Measurements from ENCODE around the gene COMMD6. TPM values are rescaled to one million over a fixed set of nuclear protein-coding genes. Genes with fewer than 3 reads are reported as not detected.

Gene COMMD6
- total and polyA plus RNA-seq, 2 experiments from 2014 or later: 79.3 to 364 TPM

DNA sequence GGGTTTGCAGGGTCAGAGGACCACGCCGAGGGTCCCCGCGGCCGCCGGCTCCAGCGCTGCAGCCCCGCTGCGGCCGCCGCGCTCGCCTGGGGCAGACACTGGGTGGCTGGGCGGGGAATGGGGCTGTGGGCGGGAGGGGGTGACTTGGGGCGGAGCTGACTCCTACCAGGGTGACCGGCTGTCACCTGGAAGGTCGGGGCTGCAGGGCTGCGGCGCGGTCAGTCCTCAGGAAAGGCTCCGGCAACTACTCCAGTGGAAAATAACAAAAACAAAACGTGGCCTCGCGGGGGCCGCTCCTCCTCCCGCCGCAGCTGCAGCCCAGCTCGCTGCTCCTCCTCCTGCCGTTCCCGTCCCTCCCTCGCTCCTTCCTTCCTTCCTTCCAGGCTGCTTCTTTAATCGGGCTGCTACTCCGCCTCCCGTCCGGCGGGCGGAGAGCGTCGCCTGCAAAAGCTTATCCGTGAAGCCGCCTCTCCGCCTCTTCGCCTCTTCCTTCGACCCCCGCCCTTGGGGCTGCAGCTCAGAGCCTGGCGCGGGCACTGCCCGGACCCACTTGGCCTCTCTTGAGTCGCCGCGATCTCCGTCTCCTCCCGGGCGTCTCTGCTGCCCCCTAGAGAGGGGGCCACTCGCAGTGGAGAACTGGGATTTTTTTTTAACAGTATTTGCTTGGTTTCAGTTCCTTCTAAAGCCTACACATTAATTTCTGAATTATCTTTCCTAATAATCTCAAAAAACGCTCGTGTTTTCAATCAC, 55.4 kb downstream of the COMMD6 start, which contains the start of gene TBC1D4:
TSS of gene TBC1D4 (minus strand) at position 100 of the 750 bp plus-strand sequence. CDS start 402 bp downstream, outside the sequence.
- H3K9me3 ChIP-seq (ENCODE audit: low read depth): no peaks in the 10 kb centered on the region
- DNase-seq: peak; percentile 94
- peaks cover 30% of the 10 kb centered on the region for H3K79me2 ChIP-seq (ENCODE audit: insufficient read depth)
- H3K4me1 ChIP-seq (ENCODE audit: insufficient read depth): peaks cover 18% of the 10 kb centered on the region
- H3K27ac ChIP-seq: peak within 1 kb of the TSS; percentile 47
- H3K4me3 ChIP-seq: peak within 1 kb of the TSS; percentile 84
- TF ChIP-seq EZH2phosphoT487 (IDR thresholded peaks at IDR 0.05; ENCODE audit: insufficient read depth, low read depth) (no peak), EZH2 (IDR thresholded peaks at IDR 0.05; ENCODE audit: insufficient read depth, poor library complexity, severe bottlenecking) (no peak)
- in situ Hi-C loops (cut with MboI): no loop called here
- 1% methylated on average over 26 to 45 of the region's 58 CpGs for WGBS, 2 experiments (ENCODE audit: low coverage in 1 of 2, low lambda C conversion rate in 2 of 2, missing lambda C conversion rate in 2 of 2)
- no peaks in the 10 kb centered on the region for H4K20me1 ChIP-seq (ENCODE audit: insufficient read depth)
- H3K9ac ChIP-seq: peak within 1 kb of the TSS; percentile 76
- peak within 1 kb of the TSS; percentile 85 for H3K4me2 ChIP-seq (ENCODE audit: unreplicated experiment)
- no peaks in the 10 kb centered on the region for H3K36me3 ChIP-seq (ENCODE audit: low read depth)
- peaks cover 24% of the 10 kb centered on the region; the same call in 1 of the 2 replicates for H3F3A ChIP-seq (ENCODE audit: insufficient read depth)
- H3K9me2 ChIP-seq (ENCODE audit: insufficient read depth): no peaks in the 10 kb centered on the region
- peak within 1 kb of the TSS; percentile 89 for H2AFZ ChIP-seq
- no peaks in the 10 kb centered on the region for H3K27me3 ChIP-seq (replicated peaks; ENCODE audit: insufficient read depth)

DNA sequence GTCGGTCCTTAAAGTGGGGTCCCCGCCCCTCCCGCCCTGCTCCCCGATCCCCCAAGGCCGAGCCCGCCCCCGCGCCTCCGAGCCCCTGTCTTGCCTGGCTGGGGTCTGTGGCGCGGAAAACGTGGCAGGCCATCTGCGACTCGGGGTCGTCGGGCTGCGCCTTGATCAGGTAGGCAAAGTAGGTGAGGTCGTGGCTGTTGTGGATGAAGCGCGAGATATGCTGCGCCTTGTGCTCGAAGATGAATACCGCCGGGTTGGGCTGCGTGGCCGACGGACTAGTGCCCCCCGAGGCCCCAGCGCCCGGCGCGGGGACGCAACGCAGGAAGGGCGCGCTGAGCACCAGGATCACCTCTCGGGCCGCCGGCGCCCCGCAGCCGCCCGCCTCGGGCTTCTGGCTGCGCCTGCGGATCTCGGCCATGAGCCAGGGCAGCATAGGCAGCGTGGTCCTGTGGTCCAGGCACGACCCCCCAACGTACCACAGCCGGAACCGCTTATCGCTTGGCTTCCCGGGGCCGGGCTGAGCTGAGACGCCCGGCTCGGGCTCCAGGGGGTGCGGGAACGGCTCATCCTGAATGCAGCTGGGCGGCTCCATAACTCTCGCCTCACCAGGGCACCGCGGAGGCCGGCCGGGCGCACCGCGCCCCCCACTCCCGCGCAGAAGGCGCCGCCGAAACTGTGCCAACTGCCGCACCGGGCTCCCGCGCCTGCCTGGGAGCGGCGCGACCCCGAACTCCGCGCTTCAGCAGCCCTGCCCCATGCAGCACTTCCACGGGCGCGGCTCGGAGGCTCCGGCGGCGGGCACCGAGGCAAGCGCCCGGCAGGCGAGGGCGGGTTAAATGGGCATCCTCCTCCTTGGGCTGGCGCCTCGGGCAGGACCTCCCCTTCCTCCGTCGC, 56.2 kb downstream of the COMMD6 start:
- peak overlapping the region; percentile 47; the same call in 1 of the 2 replicates for H3K27ac ChIP-seq
- H3K4me3 ChIP-seq: peak overlapping the region; percentile 84
- H3K36me3 ChIP-seq (ENCODE audit: low read depth): no peaks in the 10 kb centered on the region
- peaks cover 24% of the 10 kb centered on the region; the same call in 1 of the 2 replicates for H3F3A ChIP-seq (ENCODE audit: insufficient read depth)
- H4K20me1 ChIP-seq (ENCODE audit: insufficient read depth): no peaks in the 10 kb centered on the region
- H3K4me1 ChIP-seq (ENCODE audit: insufficient read depth): peaks cover 16% of the 10 kb centered on the region
- H3K9me2 ChIP-seq (ENCODE audit: insufficient read depth): no peaks in the 10 kb centered on the region
- no peak for TF ChIP-seq EZH2phosphoT487 (IDR thresholded peaks at IDR 0.05; ENCODE audit: insufficient read depth, low read depth)
- H3K9me3 ChIP-seq (ENCODE audit: low read depth): no peaks in the 10 kb centered on the region
- no peaks in the 10 kb centered on the region for H3K27me3 ChIP-seq (replicated peaks; ENCODE audit: insufficient read depth)
- peak overlapping the region; percentile 89 for H2AFZ ChIP-seq
- in situ Hi-C loops (cut with MboI): no loop called here
- peaks cover 38% of the 10 kb centered on the region for H3K79me2 ChIP-seq (ENCODE audit: insufficient read depth)
- peak; percentile 70 for DNase-seq
- 1 to 2% methylated on average over 48 to 90 of the region's 100 CpGs for WGBS, 2 experiments (ENCODE audit: low coverage in 1 of 2, low lambda C conversion rate in 2 of 2, missing lambda C conversion rate in 2 of 2)
- peak overlapping the region; percentile 85 for H3K4me2 ChIP-seq (ENCODE audit: unreplicated experiment)
- peak overlapping the region; percentile 76 for H3K9ac ChIP-seq

DNA sequence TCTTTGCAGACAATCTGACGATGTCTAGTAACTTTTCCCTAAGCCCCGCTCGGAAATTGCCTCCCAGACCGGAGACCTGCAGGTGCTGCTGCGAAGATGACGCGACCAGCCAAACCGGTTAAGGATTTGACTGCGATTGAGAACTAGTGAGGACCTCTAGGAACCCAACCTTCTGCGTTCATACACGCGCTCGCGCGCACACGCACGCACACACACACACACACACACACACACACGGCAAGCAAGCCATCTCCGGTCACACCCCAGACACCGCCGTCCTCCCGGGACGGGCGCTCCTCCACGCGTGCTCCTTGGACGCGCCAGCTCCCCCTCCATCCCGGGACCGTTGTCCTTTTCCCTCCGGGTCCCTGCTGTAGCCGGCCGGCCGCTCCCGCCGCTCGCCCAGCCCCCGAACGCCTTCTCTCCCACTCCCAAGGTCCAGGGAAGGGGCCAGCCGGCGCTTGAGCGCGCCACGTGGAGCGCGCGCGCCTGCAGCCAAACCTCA, 56.9 kb downstream of the COMMD6 start:
- Histone ChIP-seq H3K4me2 (ENCODE audit: unreplicated experiment) (peak overlapping the region; percentile 85), H3K9me3 (ENCODE audit: low read depth) (no peaks in the 10 kb centered on the region), H2AFZ (peak overlapping the region; percentile 89), H3K9me2 (ENCODE audit: insufficient read depth) (no peaks in the 10 kb centered on the region), H3K9ac (peak overlapping the region; percentile 76), H3K79me2 (ENCODE audit: insufficient read depth) (peaks cover 45% of the 10 kb centered on the region), H4K20me1 (ENCODE audit: insufficient read depth) (no peaks in the 10 kb centered on the region), H3K36me3 (ENCODE audit: low read depth) (no peaks in the 10 kb centered on the region), H3K4me3 (peak overlapping the region; percentile 84), H3K27me3 (replicated peaks; ENCODE audit: insufficient read depth) (no peaks in the 10 kb centered on the region), H3K4me1 (ENCODE audit: insufficient read depth) (peaks cover 9% of the 10 kb centered on the region), H3F3A (ENCODE audit: insufficient read depth) (peaks cover 18% of the 10 kb centered on the region; the same call in 1 of the 2 replicates), H3K27ac (no peak overlapping the region)
- in situ Hi-C loops (cut with MboI): no loop called here
- peak; percentile 61 for DNase-seq
- WGBS, 2 experiments (ENCODE audit: low coverage in 1 of 2, low lambda C conversion rate in 2 of 2, missing lambda C conversion rate in 2 of 2): 1% methylated on average over 31 to 48 of the region's 48 CpGs
- TF ChIP-seq EZH2phosphoT487 (IDR thresholded peaks at IDR 0.05; ENCODE audit: insufficient read depth, low read depth): no peak
- no peak for TF ChIP-seq EZH2 (IDR thresholded peaks at IDR 0.05; ENCODE audit: insufficient read depth, poor library complexity, severe bottlenecking)

DNA sequence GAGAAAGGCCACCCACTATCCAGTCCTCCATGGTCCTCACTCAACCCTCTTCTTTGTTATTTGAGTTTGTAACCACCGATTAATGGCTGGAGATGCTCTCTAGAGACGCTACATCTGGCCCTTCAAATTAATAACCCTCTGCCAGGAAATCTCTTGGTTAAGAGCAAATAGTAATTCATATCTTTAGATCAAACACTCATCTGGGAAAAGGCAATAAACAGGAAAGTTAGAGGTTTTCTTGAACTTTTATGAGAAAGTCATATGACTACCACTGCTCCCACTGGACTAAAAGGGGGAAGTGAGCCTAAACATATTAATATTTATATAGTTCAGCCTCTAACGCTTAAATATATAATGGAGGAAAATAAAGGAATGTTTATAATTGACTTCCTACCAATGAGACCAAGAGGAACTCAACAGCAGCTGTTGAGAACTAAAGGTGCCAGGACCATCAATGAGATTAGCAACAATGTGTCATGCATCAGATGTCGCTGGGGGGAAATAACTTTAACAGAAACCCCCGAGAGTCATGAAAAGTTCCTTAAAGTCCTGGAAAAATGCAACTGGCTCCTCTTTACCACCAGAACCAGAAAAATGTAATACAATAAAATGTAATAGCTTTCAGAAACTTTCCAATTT, 58.4 kb downstream of the COMMD6 start:
- 96% methylated on average over 5 of the region's 5 CpGs for WGBS, 2 experiments (ENCODE audit: low coverage in 1 of 2, low lambda C conversion rate in 2 of 2, missing lambda C conversion rate in 2 of 2)
- H3K27me3 ChIP-seq (replicated peaks; ENCODE audit: insufficient read depth): no peaks in the 10 kb centered on the region
- TF ChIP-seq EZH2phosphoT487 (IDR thresholded peaks at IDR 0.05; ENCODE audit: insufficient read depth, low read depth): no peak
- no peak for TF ChIP-seq EZH2 (IDR thresholded peaks at IDR 0.05; ENCODE audit: insufficient read depth, poor library complexity, severe bottlenecking)

More for the DNA sequence above, 58.4 kb downstream of the COMMD6 start:
- peaks cover 9% of the 10 kb centered on the region; the same call in 1 of the 2 replicates for H3F3A ChIP-seq (ENCODE audit: insufficient read depth)
- H3K9ac ChIP-seq: no peak overlapping the region
- H3K9me3 ChIP-seq (ENCODE audit: low read depth): no peaks in the 10 kb centered on the region
- peak overlapping the region; percentile 85 for H3K4me2 ChIP-seq (ENCODE audit: unreplicated experiment)
- H3K4me3 ChIP-seq: peak overlapping the region; percentile 84
- H3K36me3 ChIP-seq (ENCODE audit: low read depth): no peaks in the 10 kb centered on the region
- H3K4me1 ChIP-seq (ENCODE audit: insufficient read depth): no peaks in the 10 kb centered on the region; the same call in 1 of the 2 replicates
- no peak overlapping the region for H2AFZ ChIP-seq
- in situ Hi-C loops (cut with MboI): no loop called here
- H3K27ac ChIP-seq: no peak overlapping the region
- DNase-seq: no peak
- no peaks in the 10 kb centered on the region for H4K20me1 ChIP-seq (ENCODE audit: insufficient read depth)
- peaks cover 58% of the 10 kb centered on the region for H3K79me2 ChIP-seq (ENCODE audit: insufficient read depth)
- no peaks in the 10 kb centered on the region for H3K9me2 ChIP-seq (ENCODE audit: insufficient read depth)
